HepG2 (cell line): ENCODE measurements around the gene SNX9. TPM values are rescaled to one million over a fixed set of nuclear protein-coding genes. Genes with fewer than 3 reads are reported as not detected.
A peak's percentile ranks its signal among the peaks of the same experiment; 100 is the strongest.

Source experiments
- DNMT3B ChIP-seq: conservative IDR thresholded peaks from 2 replicates; pipeline ENCODE4 v1.6.1; 2016; ENCODE audit warnings: missing biosample characterization, control low read depth
- EHMT2 ChIP-seq: fragments of 200-600 bp; sonication (generic); IDR thresholded peaks from 2 replicates; pipeline ENCODE4 v1.7.0; 2017; ENCODE audit warnings: antibody characterized with exemption, low read depth, low read length, borderline replicate concordance
- FOXK2 ChIP-seq: fragments of 450-650 bp; IDR thresholded peaks from 2 replicates; pipeline ENCODE4 v1.6.1; 2016
- POGZ ChIP-seq: sonication (generic); formaldehyde crosslinking; IDR thresholded peaks from 2 replicates; pipeline ENCODE4 v1.4.0; 2020; ENCODE audit warnings: mild to moderate bottlenecking, missing genetic modification reagents
- PRMT3 ChIP-seq: sonication (generic); formaldehyde crosslinking; IDR thresholded peaks from 2 replicates; pipeline ENCODE4 v1.8.1; 2022; ENCODE audit warnings: low read depth, mild to moderate bottlenecking, moderate library complexity, missing genetic modification reagents, borderline replicate concordance
- SALL2 ChIP-seq: sonication (generic); formaldehyde crosslinking; IDR thresholded peaks from 2 replicates; pipeline ENCODE4 v1.8.1; 2023; ENCODE audit warnings: mild to moderate bottlenecking, missing genetic modification reagents, inconsistent platforms
- SIN3B ChIP-seq: fragments of 150-350 bp; IDR thresholded peaks from 2 replicates; pipeline ENCODE4 v1.6.1; 2014; ENCODE audit warnings: low read length
- TCF7 ChIP-seq: sonication (generic); IDR thresholded peaks from 2 replicates; pipeline ENCODE4 v1.6.1; 2016; ENCODE audit warnings: antibody characterized with exemption, low read depth
- TGIF2 ChIP-seq: IDR thresholded peaks from 2 replicates; pipeline ENCODE4 v1.6.1; 2016; ENCODE audit warnings: control low read depth, missing compliant biosample characterization
- ZNF138 ChIP-seq: sonication (generic); formaldehyde crosslinking; IDR thresholded peaks from 2 replicates; pipeline ENCODE4 v1.5.0; 2020; ENCODE audit warnings: mild to moderate bottlenecking, low read depth, missing genetic modification reagents
- ZNF232 ChIP-seq: sonication (generic); formaldehyde crosslinking; IDR thresholded peaks from 2 replicates; pipeline ENCODE4 v1.4.0; 2020; ENCODE audit warnings: missing genetic modification reagents, borderline replicate concordance
- ZNF788 ChIP-seq: sonication (generic); formaldehyde crosslinking; IDR thresholded peaks from 2 replicates; pipeline ENCODE4 v1.5.0; 2020; ENCODE audit warnings: mild to moderate bottlenecking, missing genetic modification reagents, borderline replicate concordance
- ZSCAN20 ChIP-seq: sonication (generic); formaldehyde crosslinking; IDR thresholded peaks from 2 replicates; pipeline ENCODE4 v1.4.0; 2020; ENCODE audit warnings: missing genetic modification reagents, mild to moderate bottlenecking, borderline replicate concordance
- polyA plus RNA-seq, 8 experiments: library from polyadenylated mRNA; depleted of rRNA in 3 of 8; stranded (reverse) in 7 of 8; unstranded in 1 of 8; fragments of >200 nt; fragmentation: Illumina TruSeq in 4 of 8; extraction: Trizol in 4 of 8; gene quantifications; 2 replicates each; pipeline versions ENCODE4 v1.2.1 to v1.2.3, GENCODE V29; 2011 to 2016; ENCODE audit warnings: low read depth in 4 of 8, missing spikeins in 1 of 8, mixed read lengths in 1 of 8; ENCODE audit not compliant: insufficient read depth in 1 of 8
- total RNA-seq, 5 experiments: library from RNA; depleted of rRNA; stranded (reverse); fragments of >200 nt; fragmentation: Illumina TruSeq; extraction: Trizol; gene quantifications; 2 replicates each; pipeline ENCODE4 v1.2.3, GENCODE V29; 2016; ENCODE audit warnings: low read depth in 1 of 5
- TF ChIP-seq, protein P1 (sequence below): sonication (generic); formaldehyde crosslinking; conservative IDR thresholded peaks from 2 replicates; pipeline ENCODE4 v1.8.0; 2022; ENCODE audit warnings: missing genetic modification reagents
- TF ChIP-seq, protein P2 (sequence below): sonication (generic); formaldehyde crosslinking; IDR thresholded peaks from 2 replicates; pipeline ENCODE4 v1.4.0; 2020; ENCODE audit warnings: missing genetic modification reagents; ENCODE audit errors: not compliant biosample characterization
- TF ChIP-seq, protein P3 (sequence below): sonication (generic); formaldehyde crosslinking; IDR thresholded peaks from 2 replicates; pipeline ENCODE4 v1.5.1; 2020; ENCODE audit warnings: missing genetic modification reagents, mild to moderate bottlenecking, borderline replicate concordance
- TF ChIP-seq, protein P4 (sequence below): sonication (generic); formaldehyde crosslinking; IDR thresholded peaks from 2 replicates; pipeline ENCODE4 v1.8.0; 2022; ENCODE audit warnings: missing genetic modification reagents, low read depth, mild to moderate bottlenecking, borderline replicate concordance
- TF ChIP-seq, protein P5 (sequence below): IDR thresholded peaks from 2 replicates; pipeline ENCODE4 v1.6.1; 2016; ENCODE audit warnings: mild to moderate bottlenecking, missing biosample characterization, missing genetic modification reagents
- TF ChIP-seq, protein P6 (sequence below): sonication (generic); formaldehyde crosslinking; IDR thresholded peaks from 2 replicates; pipeline ENCODE4 v1.5.1; 2020; ENCODE audit warnings: mild to moderate bottlenecking, missing genetic modification reagents, borderline replicate concordance

SNX9 gene
- total and polyA plus RNA-seq, 2 of the 13 experiments (the other 11 are each of a cell fraction or from before 2014, with no cell fraction given), result 21.9 to 36.0 TPM

DNA sequence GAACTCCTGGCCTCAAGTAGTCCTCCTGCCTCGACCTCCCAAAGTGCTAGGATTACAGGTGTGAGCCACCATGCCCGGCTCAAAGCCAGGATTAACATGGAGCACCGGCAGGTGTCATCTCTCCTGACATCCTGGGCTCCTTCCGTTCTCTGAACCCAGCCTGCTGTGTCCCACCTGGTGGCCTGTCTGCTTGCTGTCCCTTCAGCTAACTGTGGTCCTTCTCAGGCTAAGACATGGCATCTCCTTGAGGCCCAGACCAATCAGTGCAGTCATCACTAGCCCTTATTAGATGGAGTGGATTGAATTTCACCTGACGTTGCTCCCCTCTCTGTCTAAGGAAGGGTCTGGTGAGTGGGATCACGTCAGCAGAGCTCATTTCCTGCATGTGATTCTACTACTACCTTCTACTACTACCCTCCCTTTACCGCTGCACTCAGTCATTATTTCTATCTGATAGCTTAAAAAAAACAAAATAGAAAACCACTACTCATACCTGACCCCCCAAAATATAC lies 130.6 kb downstream of the SNX9 start (continued):
- TF ChIP-seq TGIF2 (CRISPR knock-in tag) (0 out of 2 replicates have a peak, but pooled peaks have one; percentile 60), PRMT3 (CRISPR knock-in tag) (no peak), FOXK2 (no peak), DNMT3B (CRISPR knock-in tag) (no peak), ZNF232 (CRISPR knock-in tag) (0 out of 2 replicates have a peak, but pooled peaks have one; percentile 62), SALL2 (CRISPR knock-in tag) (0 out of 2 replicates have a peak, but pooled peaks have one; percentile 50), TCF7 (no peak), ZNF138 (CRISPR knock-in tag) (0 out of 2 replicates have a peak, but pooled peaks have one; percentile 46), SIN3B (no peak), EHMT2 (no peak), POGZ (CRISPR knock-in tag) (no peak), ZNF788 (CRISPR knock-in tag) (peak; percentile 17; the same call in 1 of the 2 replicates), ZSCAN20 (CRISPR knock-in tag) (0 out of 2 replicates have a peak, but pooled peaks have one; percentile 45)
- TF ChIP-seq, protein P1, sequence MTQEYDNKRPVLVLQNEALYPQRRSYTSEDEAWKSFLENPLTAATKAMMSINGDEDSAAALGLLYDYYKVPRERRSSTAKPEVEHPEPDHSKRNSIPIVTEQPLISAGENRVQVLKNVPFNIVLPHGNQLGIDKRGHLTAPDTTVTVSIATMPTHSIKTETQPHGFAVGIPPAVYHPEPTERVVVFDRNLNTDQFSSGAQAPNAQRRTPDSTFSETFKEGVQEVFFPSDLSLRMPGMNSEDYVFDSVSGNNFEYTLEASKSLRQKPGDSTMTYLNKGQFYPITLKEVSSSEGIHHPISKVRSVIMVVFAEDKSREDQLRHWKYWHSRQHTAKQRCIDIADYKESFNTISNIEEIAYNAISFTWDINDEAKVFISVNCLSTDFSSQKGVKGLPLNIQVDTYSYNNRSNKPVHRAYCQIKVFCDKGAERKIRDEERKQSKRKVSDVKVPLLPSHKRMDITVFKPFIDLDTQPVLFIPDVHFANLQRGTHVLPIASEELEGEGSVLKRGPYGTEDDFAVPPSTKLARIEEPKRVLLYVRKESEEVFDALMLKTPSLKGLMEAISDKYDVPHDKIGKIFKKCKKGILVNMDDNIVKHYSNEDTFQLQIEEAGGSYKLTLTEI, result no peak
- TF ChIP-seq, protein P2, sequence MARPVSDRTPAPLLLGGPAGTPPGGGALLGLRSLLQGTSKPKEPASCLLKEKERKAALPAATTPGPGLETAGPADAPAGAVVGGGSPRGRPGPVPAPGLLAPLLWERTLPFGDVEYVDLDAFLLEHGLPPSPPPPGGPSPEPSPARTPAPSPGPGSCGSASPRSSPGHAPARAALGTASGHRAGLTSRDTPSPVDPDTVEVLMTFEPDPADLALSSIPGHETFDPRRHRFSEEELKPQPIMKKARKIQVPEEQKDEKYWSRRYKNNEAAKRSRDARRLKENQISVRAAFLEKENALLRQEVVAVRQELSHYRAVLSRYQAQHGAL, result peak; percentile 66
- TF ChIP-seq, protein P3, sequence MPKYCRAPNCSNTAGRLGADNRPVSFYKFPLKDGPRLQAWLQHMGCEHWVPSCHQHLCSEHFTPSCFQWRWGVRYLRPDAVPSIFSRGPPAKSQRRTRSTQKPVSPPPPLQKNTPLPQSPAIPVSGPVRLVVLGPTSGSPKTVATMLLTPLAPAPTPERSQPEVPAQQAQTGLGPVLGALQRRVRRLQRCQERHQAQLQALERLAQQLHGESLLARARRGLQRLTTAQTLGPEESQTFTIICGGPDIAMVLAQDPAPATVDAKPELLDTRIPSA (CRISPR knock-in tag), result no peak
- TF ChIP-seq, protein P4, sequence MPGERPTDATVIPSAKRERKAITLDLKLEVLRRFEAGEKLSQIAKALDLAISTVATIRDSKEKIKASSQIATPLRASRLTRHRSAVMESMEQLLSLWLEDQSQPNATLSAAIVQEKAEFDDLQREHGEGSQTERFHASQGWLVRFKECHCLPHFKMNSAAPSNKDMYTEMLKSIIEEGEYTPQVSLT (CRISPR knock-in tag), result no peak
- TF ChIP-seq, protein P5, sequence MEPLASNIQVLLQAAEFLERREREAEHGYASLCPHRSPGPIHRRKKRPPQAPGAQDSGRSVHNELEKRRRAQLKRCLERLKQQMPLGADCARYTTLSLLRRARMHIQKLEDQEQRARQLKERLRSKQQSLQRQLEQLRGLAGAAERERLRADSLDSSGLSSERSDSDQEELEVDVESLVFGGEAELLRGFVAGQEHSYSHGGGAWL (CRISPR knock-in tag), result no peak
- TF ChIP-seq, protein P6, sequence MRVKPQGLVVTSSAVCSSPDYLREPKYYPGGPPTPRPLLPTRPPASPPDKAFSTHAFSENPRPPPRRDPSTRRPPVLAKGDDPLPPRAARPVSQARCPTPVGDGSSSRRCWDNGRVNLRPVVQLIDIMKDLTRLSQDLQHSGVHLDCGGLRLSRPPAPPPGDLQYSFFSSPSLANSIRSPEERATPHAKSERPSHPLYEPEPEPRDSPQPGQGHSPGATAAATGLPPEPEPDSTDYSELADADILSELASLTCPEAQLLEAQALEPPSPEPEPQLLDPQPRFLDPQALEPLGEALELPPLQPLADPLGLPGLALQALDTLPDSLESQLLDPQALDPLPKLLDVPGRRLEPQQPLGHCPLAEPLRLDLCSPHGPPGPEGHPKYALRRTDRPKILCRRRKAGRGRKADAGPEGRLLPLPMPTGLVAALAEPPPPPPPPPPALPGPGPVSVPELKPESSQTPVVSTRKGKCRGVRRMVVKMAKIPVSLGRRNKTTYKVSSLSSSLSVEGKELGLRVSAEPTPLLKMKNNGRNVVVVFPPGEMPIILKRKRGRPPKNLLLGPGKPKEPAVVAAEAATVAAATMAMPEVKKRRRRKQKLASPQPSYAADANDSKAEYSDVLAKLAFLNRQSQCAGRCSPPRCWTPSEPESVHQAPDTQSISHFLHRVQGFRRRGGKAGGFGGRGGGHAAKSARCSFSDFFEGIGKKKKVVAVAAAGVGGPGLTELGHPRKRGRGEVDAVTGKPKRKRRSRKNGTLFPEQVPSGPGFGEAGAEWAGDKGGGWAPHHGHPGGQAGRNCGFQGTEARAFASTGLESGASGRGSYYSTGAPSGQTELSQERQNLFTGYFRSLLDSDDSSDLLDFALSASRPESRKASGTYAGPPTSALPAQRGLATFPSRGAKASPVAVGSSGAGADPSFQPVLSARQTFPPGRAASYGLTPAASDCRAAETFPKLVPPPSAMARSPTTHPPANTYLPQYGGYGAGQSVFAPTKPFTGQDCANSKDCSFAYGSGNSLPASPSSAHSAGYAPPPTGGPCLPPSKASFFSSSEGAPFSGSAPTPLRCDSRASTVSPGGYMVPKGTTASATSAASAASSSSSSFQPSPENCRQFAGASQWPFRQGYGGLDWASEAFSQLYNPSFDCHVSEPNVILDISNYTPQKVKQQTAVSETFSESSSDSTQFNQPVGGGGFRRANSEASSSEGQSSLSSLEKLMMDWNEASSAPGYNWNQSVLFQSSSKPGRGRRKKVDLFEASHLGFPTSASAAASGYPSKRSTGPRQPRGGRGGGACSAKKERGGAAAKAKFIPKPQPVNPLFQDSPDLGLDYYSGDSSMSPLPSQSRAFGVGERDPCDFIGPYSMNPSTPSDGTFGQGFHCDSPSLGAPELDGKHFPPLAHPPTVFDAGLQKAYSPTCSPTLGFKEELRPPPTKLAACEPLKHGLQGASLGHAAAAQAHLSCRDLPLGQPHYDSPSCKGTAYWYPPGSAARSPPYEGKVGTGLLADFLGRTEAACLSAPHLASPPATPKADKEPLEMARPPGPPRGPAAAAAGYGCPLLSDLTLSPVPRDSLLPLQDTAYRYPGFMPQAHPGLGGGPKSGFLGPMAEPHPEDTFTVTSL (CRISPR knock-in tag), result no peak
